IMR-90 (cell line): Measurements from ENCODE around the gene MSH5. TPM values are rescaled to one million over a fixed set of nuclear protein-coding genes. Genes with fewer than 3 reads are reported as not detected.

Source experiments
- ATAC-seq: fragments of 200-7000 bp; cut with Tn5 transposase; 2 replicates; pipeline ENCODE4 v1.9.1; 2020; ENCODE audit warnings: low read depth, mild to moderate bottlenecking, moderate library complexity
- BruUV-seq: library from RNA; stranded (reverse); fragments of 400-500 nt; replicated peaks from 2 replicates; lab custom pipeline; 2021; lab: Mats Ljungman, UMichigan
- CTCF ChIA-PET: fragments of 300-600 bp; formaldehyde crosslinking; extraction: SDS; loops from one replicate; lab custom pipeline; 2021; ENCODE audit warnings: antibody characterized with exemption; lab: Yijun Ruan, JAX
- POLR2A ChIA-PET: fragments of 300-600 bp; sonication (Branson Sonifier 250); formaldehyde crosslinking; loops from one replicate; lab custom pipeline; 2022; ENCODE audit warnings: antibody characterized with exemption; ENCODE audit not compliant: unreplicated experiment; lab: Charles Lee
- DNase-seq: peaks from one replicate; pipeline ENCODE4 v3.0.0; 2013
- H2AFZ ChIP-seq: replicated peaks from 2 replicates; pipeline ENCODE3; 2013; ENCODE audit warnings: low read length, mild to moderate bottlenecking; ENCODE audit not compliant: poor library complexity
- H2AK5ac ChIP-seq: 2 replicates; pipeline ENCODE4 v1.6.1; 2013; ENCODE audit warnings: low read depth, low read length, inconsistent platforms
- H2AK9ac ChIP-seq: replicated peaks from 2 replicates; pipeline ENCODE3; 2013; ENCODE audit warnings: mild to moderate bottlenecking, low read depth, low read length, moderate library complexity; ENCODE audit not compliant: poor library complexity
- H2BK120ac ChIP-seq: 2 replicates; pipeline ENCODE4 v1.6.1; 2013; ENCODE audit warnings: low read depth, low read length, inconsistent platforms
- H2BK15ac ChIP-seq: 3 replicates; pipeline ENCODE4 v1.6.1; 2013; ENCODE audit warnings: low read depth, low read length, inconsistent platforms
- H2BK20ac ChIP-seq: 2 replicates; pipeline ENCODE4 v1.6.1; 2013; ENCODE audit warnings: low read depth, mild to moderate bottlenecking, inconsistent platforms, low read length, moderate library complexity
- H2BK5ac ChIP-seq: 2 replicates; pipeline ENCODE4 v1.6.1; 2013; ENCODE audit warnings: mild to moderate bottlenecking, low read depth, low read length, inconsistent platforms; ENCODE audit not compliant: poor library complexity, severe bottlenecking
- H3K14ac ChIP-seq: replicated peaks from 2 replicates; pipeline ENCODE4 v1.6.1; 2013; ENCODE audit warnings: low read depth, low read length, inconsistent platforms
- H3K18ac ChIP-seq: 2 replicates; pipeline ENCODE4 v1.6.1; 2013; ENCODE audit warnings: low read depth, low read length, control low read depth
- H3K23ac ChIP-seq: 2 replicates; pipeline ENCODE4 v1.6.1; 2013; ENCODE audit warnings: low read depth, low read length, inconsistent platforms
- H3K27ac ChIP-seq: 2 replicates; pipeline ENCODE4 v1.5.1; 2013; ENCODE audit warnings: mild to moderate bottlenecking, control low read depth, low read length; ENCODE audit not compliant: insufficient read depth
- H3K27me3 ChIP-seq: 2 replicates; pipeline ENCODE4 v1.6.1; 2013; ENCODE audit warnings: low read length; ENCODE audit not compliant: control insufficient read depth, insufficient read depth
- H3K36me3 ChIP-seq: 2 replicates; pipeline ENCODE4 v1.6.1; 2013; ENCODE audit warnings: low read length, mixed read lengths; ENCODE audit not compliant: control insufficient read depth, insufficient read depth
- H3K4ac ChIP-seq: 2 replicates; pipeline ENCODE4 v1.6.1; 2013; ENCODE audit warnings: low read depth, low read length, inconsistent platforms
- H3K4me1 ChIP-seq: 2 replicates; pipeline ENCODE4 v1.6.1; 2013; ENCODE audit warnings: low read length, mixed read lengths; ENCODE audit not compliant: control insufficient read depth, insufficient read depth
- H3K4me2 ChIP-seq: 2 replicates; pipeline ENCODE4 v1.6.1; 2013; ENCODE audit warnings: low read depth, mild to moderate bottlenecking, control low read depth, low read length, moderate library complexity
- H3K4me3 ChIP-seq: 2 replicates; pipeline ENCODE4 v1.5.1; 2013; ENCODE audit warnings: low read depth, mild to moderate bottlenecking, control low read depth, low read length, moderate library complexity; ENCODE audit not compliant: insufficient read depth
- H3K56ac ChIP-seq: 2 replicates; pipeline ENCODE4 v1.6.1; 2013; ENCODE audit warnings: low read length, inconsistent platforms; ENCODE audit not compliant: insufficient read depth; ENCODE audit errors: extremely low read depth
- H3K79me1 ChIP-seq, 2 experiments: 2 replicates each; pipeline ENCODE4 v1.6.1; 2013; ENCODE audit warnings: low read length in 2 of 2, inconsistent platforms in 1 of 2, low read depth in 1 of 2
- H3K9ac ChIP-seq: 2 replicates; pipeline ENCODE4 v1.6.1; 2013; ENCODE audit warnings: low read depth, low read length, control low read depth
- H3K9me1 ChIP-seq: 2 replicates; pipeline ENCODE4 v1.6.1; 2013; ENCODE audit warnings: low read length, inconsistent platforms; ENCODE audit not compliant: insufficient read depth
- H3K9me3 ChIP-seq: 2 replicates; pipeline ENCODE4 v1.6.1; 2013; ENCODE audit warnings: low read length; ENCODE audit not compliant: control insufficient read depth, insufficient read depth
- H4K20me1 ChIP-seq: 2 replicates; pipeline ENCODE4 v1.6.1; 2013; ENCODE audit warnings: low read length, inconsistent platforms; ENCODE audit not compliant: insufficient read depth
- H4K5ac ChIP-seq: 2 replicates; pipeline ENCODE4 v1.6.1; 2013; ENCODE audit warnings: mild to moderate bottlenecking, low read depth, low read length, control low read depth
- H4K8ac ChIP-seq, 2 experiments: 2 replicates each; pipeline ENCODE4 v1.6.1; 2013; ENCODE audit warnings: low read depth in 2 of 2, low read length in 2 of 2, control low read depth in 1 of 2, inconsistent platforms in 1 of 2
- H4K91ac ChIP-seq: 2 replicates; pipeline ENCODE4 v1.6.1; 2013; ENCODE audit warnings: low read depth, low read length, inconsistent platforms; ENCODE audit not compliant: insufficient read depth
- BHLHE40 ChIP-seq: fragments of 150-350 bp; IDR thresholded peaks from 2 replicates; pipeline ENCODE4 v1.6.1; 2016; ENCODE audit warnings: mild to moderate bottlenecking, low read depth, low read length
- CTCF ChIP-seq: conservative IDR thresholded peaks from 2 replicates; pipeline ENCODE4 v1.5.1; 2012; ENCODE audit warnings: mild to moderate bottlenecking, low read depth, low read length, improper control_type of control experiment
- MAFK ChIP-seq: IDR thresholded peaks from 2 replicates; pipeline ENCODE4 v1.6.1; 2012; ENCODE audit warnings: low read depth, low read length, improper control_type of control experiment
- MAZ ChIP-seq: IDR thresholded peaks from 2 replicates; pipeline ENCODE4 v1.6.1; 2012; ENCODE audit warnings: low read depth, mild to moderate bottlenecking, low read length, improper control_type of control experiment, moderate library complexity, borderline replicate concordance
- SMC3 ChIP-seq: fragments of 150-350 bp; IDR thresholded peaks from 2 replicates; pipeline ENCODE4 v1.6.1; 2016; ENCODE audit warnings: low read depth, mild to moderate bottlenecking, antibody characterized with exemption, low read length, moderate library complexity
- WGBS, 2 experiments: methylation state at CpG; one replicate each; pipeline versions ENCODE4 v1.1.5 to v1.1.7; 2013; ENCODE audit warnings: missing lambda C conversion rate in 2 of 2; ENCODE audit not compliant: insufficient read length in 1 of 2; ENCODE audit errors: extremely low coverage in 2 of 2; 5-methylcytosine and 5-hydroxymethylcytosine counted together
- dilution Hi-C: fragments of 300-500 bp; cut with HindIII; formaldehyde crosslinking; loops from one replicate; pipeline ENCODE4 v1.14.3; 2018; ENCODE audit warnings: low sequenced_read_pairs; ENCODE audit not compliant: unreplicated experiment
- in situ Hi-C: fragments of 300-500 bp; cut with MboI; formaldehyde crosslinking; loops from 3 replicates; pipeline ENCODE4 v1.14.3; 2019; ENCODE audit warnings: low sequenced_read_pairs, inconsistent platforms, mixed read lengths
- intact Hi-C: fragments of 100-400 bp; cut with micrococcal nuclease; formaldehyde crosslinking; loops from 2 replicates; pipeline ENCODE4 v1.10.0; 2022
- polyA plus RNA-seq, 3 experiments: library from polyadenylated mRNA; depleted of rRNA; stranded (reverse); fragments of >200 nt; gene quantifications; 2 replicates each; pipeline ENCODE4 v1.2.3, GENCODE V29; 2012; ENCODE audit warnings: low replicate concordance in 1 of 3
- total RNA-seq: library from RNA; depleted of rRNA; stranded (reverse); fragments of >200 nt; gene quantifications from 2 replicates; pipeline ENCODE4 v1.2.3, GENCODE V29; 2012

The MSH5 gene
- total and polyA plus RNA-seq, 2 of the 4 experiments (the other 2 are of a cell fraction) = 5.6 to 15.7 TPM

GRCh38 chr6:31780507-31781243 is 40.9 kb downstream of the MSH5 start:
- no peak overlapping the region for H3K4ac ChIP-seq
- intact Hi-C loops (no loop called here), dilution Hi-C loops (no loop called here), in situ Hi-C loops (no loop called here)
- no peak overlapping the region for H4K8ac ChIP-seq
- no peak overlapping the region for H4K91ac ChIP-seq
- no peaks in the 10 kb centered on the region for H3K27me3 ChIP-seq
- no peaks in the 10 kb centered on the region for H3K9me3 ChIP-seq
- no peak overlapping the region for H3K4me3 ChIP-seq
- DNase-seq (no peak), ATAC-seq (no peak)
- H3K9me1 ChIP-seq = 0 out of 2 replicates have a peak, but pooled peaks cover 8% of the 10 kb centered on the region
- no peak overlapping the region for H2BK20ac ChIP-seq
- no peak overlapping the region for H3K14ac ChIP-seq
- no peak overlapping the region for H2AFZ ChIP-seq
- WGBS, 2 experiments = 100% methylated on average over 2 of the region's 20 CpGs; no CpG with 5 or more reads in 1 of the 2 experiments
- H2AK5ac ChIP-seq = no peak overlapping the region
- H2BK120ac ChIP-seq = no peak overlapping the region
- no peak overlapping the region for H3K4me2 ChIP-seq
- ChIA-PET CTCF (interaction anchor here (1.4 kb wide), 1 partner anchor 11 kb away, joined by 3 read pairs; no protein-coding TSS in a partner anchor), POLR2A (no interaction called here)
- H2BK15ac ChIP-seq = no peak overlapping the region
- TF ChIP-seq SMC3 (no peak), MAFK (no peak), CTCF (no peak), BHLHE40 (no peak), MAZ (no peak)
- no peak overlapping the region for H2AK9ac ChIP-seq
- H3K9ac ChIP-seq = no peak overlapping the region
- H3K27ac ChIP-seq = no peak overlapping the region
- peaks cover 0 to 8% of the 10 kb centered on the region in 2 experiments; a peak in 1 of 4 replicates for H3K79me1 ChIP-seq
- H3K23ac ChIP-seq = no peak overlapping the region
- H3K18ac ChIP-seq = no peak overlapping the region
- H4K5ac ChIP-seq = no peak overlapping the region
- no peak overlapping the region for H2BK5ac ChIP-seq
- peaks cover 67% of the 10 kb centered on the region for H3K36me3 ChIP-seq
- no peak overlapping the region for H3K56ac ChIP-seq
- BruUV-seq = no TSS peak
- H3K4me1 ChIP-seq = peaks cover 10% of the 10 kb centered on the region
- no peaks in the 10 kb centered on the region for H4K20me1 ChIP-seq
